Measurements from ENCODE around the gene ST14.

ST14 gene

GRCh38 chr11:130206141-130206540 lies 46.6 kb downstream of the ST14 start:
- DNase-seq (ENCODE audit: low read depth in 2 of 3, low spot score in 1 of 3) = no peak

GRCh38 chr11:130208241-130209127 lies 48.9 kb downstream of the ST14 start:
- no peak for DNase-seq (ENCODE audit: low read depth in 2 of 3, low spot score in 1 of 3)

GRCh38 chr11:130209128-130209932 lies 49.7 kb downstream of the ST14 start:
- no peak for DNase-seq (ENCODE audit: low read depth in 2 of 3, low spot score in 1 of 3)

GRCh38 chr11:130209954-130210854 lies 50.6 kb downstream of the ST14 start:
- DNase-seq (ENCODE audit: low read depth in 2 of 3, low spot score in 1 of 3) = no peak

GRCh38 chr11:130211144-130211543 lies 51.6 kb downstream of the ST14 start:
- no peak for DNase-seq (ENCODE audit: low read depth in 2 of 3, low spot score in 1 of 3)

GRCh38 chr11:130211781-130212401 lies 52.3 kb downstream of the ST14 start:
- no peak for DNase-seq (ENCODE audit: low read depth in 2 of 3, low spot score in 1 of 3)

DNA sequence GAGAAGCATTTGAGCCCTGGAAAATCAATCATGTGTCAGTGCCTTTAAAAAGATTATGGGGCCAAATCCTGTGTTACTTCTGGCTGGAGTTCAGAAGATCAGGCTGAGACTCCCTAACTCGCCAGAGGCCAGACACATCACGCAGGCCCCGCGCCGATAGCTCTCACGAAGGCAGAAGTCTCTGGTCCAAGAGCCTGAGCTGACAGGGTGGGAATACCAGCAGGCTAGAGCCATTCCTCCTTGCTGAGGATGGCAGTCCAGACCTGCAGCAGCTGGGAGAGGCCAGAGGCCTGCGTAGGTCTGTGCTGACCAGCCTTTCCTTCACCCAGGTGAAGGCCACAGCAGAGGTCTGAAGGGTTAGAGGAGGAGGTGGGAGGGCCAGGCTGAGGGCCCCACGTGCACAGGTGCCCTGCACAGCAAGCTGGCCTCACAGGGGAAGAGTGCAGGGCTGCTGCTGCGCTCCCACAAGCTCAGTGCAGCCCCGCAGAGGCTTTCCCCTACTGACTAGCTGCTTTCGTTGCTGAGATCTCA lies 52.9 kb downstream of the ST14 start:
- DNase-seq (ENCODE audit: low read depth in 2 of 3, low spot score in 1 of 3) = no peak

GRCh38 chr11:130213143-130213978 lies 53.8 kb downstream of the ST14 start:
- peak; percentile 39 to 61 (median 51) for DNase-seq (ENCODE audit: low read depth in 2 of 3, low spot score in 1 of 3)

DNA sequence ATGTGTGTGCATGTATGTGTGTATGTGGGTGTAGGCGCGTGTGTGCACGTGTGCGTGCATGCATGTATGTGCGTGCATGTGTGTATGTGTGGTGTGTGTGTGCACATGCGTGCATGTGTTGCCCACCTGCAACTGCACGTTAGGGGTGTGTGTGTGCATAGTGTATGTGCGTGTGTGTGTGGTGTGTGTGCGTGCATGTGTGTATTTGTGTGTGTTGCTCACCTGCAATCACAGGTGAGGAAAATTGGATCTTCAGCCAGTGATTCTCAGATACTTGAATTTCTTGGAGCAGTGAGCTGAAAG lies 54.3 kb downstream of the ST14 start:
- DNase-seq (ENCODE audit: low read depth in 2 of 3, low spot score in 1 of 3) = no peak

DNA sequence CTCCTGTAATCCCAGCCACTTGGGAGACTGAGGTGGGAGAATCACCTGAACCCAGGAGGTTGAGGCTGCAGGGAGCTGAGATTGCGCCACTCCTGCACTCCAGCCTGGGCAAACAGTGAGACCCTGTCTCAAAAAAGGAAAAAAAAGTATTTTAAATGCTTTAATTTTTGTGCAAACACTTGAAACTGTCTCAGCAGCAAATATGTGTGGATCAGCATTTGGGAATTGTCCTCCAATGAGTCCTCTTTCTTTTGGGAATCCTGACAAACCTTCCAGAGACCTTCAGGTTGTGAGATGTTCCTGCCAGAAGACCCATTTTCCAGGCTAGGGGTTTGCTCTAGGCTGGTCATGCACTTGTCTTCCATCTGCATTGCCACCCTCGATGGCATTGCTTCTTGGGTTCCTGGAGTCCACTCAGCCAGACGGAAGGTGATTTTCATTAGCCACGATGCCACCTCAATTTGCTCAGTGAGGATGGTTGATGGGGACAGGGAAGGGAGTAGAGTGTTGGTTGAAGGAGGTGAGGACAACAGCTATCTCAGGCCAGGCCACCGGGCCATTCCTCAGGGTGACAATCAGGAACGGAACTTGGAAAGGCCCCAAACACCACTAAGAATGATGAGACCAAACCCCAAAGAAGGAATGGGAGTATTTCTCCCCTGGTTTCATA lies 55.4 kb downstream of the ST14 start:
- DNase-seq (ENCODE audit: low read depth in 2 of 3, low spot score in 1 of 3) = no peak

- no peak for DNase-seq (ENCODE audit: low read depth in 2 of 3, low spot score in 1 of 3)
These were observed 56.1 kb downstream of the ST14 start for GRCh38 chr11:130215531-130216220.

DNA sequence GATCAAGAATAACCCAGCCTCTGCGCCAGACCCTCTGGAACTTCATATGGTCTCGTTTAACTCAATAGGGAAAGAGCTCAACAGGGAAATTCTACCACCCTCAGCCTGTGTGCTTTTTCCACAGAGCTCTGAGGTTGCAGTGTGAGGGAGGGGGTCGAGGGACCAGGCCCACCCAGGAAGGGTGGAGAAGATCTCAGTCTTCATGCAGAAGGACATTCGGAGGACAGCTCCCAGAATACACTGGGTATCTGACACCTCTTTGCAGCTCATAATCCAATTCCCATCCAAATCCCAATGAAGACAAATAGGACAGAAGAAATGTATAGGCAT lies 56.6 kb downstream of the ST14 start:
- DNase-seq (ENCODE audit: low read depth in 2 of 3, low spot score in 1 of 3) = no peak

DNA sequence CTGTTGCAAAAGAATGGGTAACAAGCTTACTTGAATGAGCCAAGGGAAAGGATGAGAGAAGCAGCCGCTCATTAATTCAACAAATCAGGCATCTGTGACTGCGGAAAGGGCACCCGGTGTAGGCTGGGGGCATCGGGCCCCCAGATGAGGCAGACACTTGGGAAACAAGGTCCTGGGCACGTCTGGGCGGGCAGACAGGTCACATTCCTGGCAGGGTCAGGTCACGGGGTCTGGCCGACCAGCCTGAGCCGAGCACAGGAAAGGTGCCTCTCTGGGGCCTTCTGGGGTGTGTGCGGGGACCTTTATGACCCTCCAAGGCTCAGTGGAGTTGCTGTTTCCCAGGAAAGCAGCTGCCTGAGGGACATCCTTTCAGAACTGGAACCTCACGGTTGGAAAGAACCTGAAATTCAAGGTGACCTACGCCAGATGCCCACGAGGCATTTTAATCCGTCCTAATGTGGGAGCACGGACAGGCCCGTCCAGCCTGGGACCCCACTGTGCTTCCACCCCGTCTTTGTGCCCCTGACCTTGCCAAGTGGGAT lies 57.1 kb downstream of the ST14 start:
- DNase-seq (ENCODE audit: low read depth in 2 of 3, low spot score in 1 of 3) = no peak

DNA sequence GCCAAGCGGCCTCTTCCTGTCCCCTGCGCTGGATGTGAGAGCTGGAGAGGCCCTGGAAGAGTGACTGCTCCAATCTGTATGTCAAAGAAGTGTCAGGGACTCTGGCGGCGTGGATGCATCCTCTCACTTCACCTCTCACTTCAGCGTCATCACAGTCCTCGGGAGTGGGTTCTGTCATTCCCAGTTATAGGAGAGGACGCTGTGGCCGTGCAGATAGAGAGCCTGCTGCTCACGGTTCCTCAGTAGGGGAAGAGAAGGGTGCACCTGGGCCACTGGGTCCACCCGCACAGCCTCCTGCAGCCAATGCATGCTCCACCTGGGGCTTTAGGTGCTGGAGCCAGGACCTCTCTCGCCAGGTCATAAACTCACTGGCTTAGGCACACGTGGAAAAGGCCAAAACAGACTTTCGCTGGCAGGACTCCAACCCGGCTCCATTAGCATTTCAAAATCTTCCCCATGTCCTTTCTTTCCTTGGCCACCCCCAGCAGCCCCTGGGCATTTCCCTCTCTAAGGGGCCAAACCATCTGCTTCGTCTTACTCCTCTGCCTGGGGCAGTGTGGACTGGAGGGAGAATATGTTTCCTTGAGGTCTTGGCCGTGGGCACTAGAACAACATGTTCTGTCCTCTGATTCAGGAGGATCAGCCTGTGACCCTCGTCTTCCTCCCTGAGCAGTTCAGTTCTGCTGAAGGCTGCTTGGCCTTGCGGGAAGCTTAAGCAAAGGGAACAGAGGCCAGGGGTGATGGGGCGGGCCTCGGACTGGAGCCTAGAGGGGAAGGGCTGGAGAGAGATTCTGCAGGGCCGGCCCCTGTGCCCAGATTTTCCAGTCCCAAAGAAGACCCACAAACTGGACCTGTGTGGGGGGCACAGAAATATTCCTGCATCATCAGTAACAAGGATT lies 57.8 kb downstream of the ST14 start:
- DNase-seq (ENCODE audit: low read depth in 2 of 3, low spot score in 1 of 3) = no peak

DNA sequence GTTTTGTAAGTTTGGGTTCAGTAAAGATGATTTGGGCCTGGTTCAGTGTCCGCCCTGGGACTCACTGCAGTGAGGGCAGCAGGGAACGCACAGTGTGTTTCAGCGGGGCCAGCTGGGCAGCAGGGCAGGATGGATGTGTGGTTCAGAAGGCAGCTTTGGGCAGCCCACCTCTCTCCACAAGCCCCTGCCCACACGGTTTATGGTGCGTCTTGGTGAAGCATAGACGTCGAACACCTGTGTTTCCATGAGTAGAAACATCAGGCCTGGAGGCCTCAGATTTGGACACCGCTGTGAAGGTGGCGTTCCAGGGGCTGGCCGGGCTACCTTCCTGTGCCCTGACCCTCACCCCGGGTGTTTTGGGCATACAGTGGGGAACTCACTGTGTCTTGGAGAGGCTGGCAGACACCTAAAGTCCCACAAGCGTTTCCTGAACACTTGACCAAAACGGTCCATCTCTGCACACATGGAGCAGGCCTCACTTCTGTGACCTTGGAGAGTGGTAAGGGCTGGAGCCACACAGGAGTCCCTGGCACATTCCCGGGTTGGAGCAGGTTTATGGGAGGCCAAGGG lies 59.0 kb downstream of the ST14 start:
- no peak for DNase-seq (ENCODE audit: low read depth in 2 of 3, low spot score in 1 of 3)

DNA sequence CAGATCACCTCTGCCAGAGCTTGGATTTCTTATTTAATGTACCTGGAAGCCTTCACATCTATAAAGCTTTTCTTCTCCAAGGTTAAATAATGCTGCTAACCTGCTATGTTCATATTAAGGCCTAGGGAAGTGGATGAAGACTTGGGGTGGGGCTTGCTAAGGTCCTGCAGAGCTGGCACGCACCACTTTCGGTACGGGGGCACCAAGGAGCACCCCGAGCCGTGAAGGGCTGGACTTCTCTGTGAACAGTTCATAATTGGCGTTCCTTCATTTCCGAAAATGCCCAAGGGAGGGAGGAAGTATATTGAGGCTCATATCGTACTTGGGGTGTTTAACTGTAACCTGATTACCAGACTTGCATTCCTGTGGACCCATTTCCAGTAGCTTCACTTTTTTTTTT lies 59.6 kb downstream of the ST14 start:
- no peak for DNase-seq (ENCODE audit: low read depth in 2 of 3, low spot score in 1 of 3)
